Measurements from ENCODE around the gene GORASP2.
A peak's percentile ranks its signal among the peaks of the same experiment; 100 is the strongest.

The GORASP2 gene

DNA sequence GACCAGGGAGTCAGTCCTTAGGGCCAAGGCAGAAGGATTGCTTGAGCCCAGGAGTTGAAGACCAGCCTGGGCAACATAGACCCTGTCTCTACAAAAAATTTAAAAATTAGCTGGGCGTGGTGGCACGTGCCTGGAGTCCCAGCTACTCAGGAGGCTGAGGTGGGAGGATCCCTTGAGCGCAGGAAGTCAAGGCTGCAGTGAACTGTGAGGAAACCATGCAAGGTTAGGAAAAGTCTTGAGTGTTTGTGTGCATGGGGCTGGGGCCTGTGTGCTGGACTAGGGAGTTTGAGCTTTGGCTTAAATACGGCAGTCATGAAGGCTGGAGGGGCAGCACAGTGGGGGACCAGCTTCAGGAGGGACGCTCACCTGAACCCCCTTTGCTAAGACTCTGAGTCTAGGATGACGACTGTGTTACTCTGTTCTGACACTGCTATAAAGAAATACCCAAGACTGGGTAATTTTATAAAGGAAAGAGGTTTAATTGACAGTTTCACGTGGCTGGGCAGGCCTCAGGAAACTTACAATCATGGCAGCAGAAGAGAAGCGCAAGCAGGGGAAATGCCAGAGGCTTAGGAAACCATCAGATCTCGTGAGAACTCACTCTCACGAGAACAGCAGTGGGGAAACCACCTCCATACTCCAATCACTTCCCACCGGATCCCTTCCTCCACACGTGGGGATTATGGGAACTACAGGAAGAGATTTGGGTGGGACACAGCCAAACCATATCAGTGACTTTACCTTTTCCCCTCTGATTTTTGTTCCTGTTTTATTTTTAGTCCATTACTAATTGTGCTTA lies 39.4 kb downstream of the GORASP2 start:
- DNase-seq: peak; percentile 40

DNA sequence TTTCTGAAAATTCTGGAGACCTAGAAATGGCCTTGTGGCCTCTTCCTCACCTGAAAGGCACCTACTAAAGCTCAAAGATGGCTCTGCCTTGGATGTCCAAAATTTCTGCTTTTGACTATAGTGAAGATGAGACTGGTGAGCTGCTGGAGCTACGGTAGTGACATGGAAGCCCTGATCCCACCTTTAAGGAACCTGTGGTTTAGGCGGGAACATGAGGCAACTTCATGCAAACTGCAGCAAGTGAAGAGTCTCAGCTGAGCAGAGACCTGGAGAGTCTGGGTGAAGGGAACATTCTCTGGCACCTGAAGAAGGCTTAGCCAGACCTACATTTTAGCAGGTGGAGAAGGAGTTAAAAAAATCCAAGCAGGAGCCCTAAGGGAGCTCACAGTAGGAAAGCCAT lies 40.0 kb downstream of the GORASP2 start:
- peak; percentile 3 for DNase-seq

DNA sequence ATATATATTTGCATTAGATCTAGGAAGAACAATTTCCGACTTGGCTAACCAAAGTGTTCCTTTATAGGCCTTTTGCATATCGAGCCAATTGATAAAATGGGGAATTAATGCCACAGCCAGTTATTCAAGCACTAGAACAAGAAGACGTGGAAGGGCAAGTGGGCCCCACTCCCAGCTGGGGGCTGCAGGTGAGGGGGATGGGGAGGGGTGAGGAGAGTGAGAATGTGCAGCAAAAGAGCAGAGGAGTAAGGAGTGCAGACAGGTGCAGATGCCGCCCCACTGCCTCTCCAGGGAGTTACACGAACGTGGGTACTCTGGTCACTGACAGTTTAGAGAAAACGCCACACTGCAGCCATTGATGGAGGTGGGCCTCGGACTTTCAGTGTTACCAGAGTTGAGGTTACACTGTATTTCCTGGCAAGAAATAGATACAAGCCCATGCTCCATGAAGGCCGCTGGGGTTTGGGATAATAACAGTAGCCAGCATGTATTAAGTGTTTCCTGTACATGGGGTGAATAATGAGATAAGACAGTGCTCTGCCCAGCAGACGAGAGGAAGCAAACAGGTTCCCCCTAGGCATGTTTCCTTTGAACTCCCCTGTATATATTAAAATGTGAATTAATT lies 40.9 kb downstream of the GORASP2 start:
- no peak for DNase-seq

DNA sequence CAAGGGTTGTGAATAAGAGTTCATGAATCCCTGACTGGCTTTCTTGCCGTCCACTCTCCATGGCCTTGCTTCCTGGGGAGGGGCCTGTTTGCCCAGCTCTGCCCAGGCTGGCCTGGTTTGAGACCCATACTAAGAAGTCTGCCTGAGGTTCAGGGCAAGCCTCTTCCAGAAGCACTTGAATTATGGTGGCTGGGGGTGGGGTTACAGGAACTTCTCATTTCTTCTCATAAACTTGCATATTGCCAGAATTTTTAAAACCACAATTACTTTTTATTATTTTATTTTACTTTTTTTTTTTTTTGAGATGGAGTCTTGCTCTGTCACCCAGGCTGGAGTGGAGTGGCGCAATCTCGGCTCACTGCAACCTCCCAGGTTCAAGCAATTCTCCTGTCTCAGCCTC lies 42.0 kb downstream of the GORASP2 start:
- no peak for DNase-seq

DNA sequence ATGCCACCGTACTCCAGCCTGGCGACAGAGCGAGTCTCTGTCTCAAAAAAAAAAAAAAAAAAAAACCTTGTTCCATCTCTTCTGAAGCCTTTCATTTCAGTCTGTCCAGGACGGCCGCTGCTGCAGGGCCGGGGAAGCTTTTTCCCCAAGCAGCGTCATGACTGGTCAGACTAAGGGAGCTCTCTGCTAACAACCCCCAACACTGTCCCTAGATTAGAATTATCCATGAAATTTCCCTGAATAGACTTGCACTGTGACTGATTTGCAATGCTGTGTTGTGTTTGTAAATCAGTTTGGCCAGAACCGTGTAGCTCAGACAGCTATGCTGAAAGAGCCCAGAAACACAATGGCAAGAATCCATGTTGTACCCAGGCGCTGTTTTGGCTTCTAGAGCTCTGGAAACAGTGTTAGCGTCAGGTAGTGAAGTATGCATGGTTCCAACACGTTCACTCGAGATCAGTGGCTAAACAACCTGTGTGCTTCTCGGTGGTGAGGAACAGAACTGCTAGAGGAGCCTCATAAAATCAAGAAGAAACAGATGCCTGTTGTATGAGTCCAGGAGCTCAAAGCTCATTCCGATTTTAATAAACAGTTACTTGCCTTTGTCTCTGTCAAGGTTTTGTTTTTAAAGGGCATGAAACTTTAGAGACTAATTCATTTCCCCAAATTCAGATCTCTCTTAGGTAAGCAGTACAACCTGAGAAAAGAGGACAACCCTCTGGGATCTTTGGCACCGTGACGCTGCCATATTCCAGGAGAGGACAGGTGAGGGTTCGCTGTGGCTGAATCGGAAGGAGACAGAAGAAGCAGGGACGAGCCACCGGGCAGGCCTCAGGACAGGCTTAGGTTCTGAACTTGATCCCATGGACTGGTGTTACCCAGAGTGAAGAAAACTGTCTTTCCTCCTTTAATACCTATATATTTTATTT lies 43.5 kb downstream of the GORASP2 start:
- no peak for DNase-seq

DNA sequence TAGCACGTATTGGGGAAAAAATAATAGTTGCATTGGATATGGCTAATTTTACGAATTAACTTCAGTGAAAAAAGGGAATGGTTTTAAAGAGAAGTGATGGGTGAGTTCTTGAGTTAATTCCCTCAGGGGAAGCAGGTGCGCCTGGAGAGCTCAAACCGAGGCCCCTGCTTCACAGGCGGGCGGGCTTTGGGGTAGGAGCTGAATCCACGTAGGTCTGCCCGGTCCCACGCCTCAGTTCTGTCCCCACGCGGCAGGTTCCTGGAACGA lies 44.1 kb downstream of the GORASP2 start:
- DNase-seq: no peak

DNA sequence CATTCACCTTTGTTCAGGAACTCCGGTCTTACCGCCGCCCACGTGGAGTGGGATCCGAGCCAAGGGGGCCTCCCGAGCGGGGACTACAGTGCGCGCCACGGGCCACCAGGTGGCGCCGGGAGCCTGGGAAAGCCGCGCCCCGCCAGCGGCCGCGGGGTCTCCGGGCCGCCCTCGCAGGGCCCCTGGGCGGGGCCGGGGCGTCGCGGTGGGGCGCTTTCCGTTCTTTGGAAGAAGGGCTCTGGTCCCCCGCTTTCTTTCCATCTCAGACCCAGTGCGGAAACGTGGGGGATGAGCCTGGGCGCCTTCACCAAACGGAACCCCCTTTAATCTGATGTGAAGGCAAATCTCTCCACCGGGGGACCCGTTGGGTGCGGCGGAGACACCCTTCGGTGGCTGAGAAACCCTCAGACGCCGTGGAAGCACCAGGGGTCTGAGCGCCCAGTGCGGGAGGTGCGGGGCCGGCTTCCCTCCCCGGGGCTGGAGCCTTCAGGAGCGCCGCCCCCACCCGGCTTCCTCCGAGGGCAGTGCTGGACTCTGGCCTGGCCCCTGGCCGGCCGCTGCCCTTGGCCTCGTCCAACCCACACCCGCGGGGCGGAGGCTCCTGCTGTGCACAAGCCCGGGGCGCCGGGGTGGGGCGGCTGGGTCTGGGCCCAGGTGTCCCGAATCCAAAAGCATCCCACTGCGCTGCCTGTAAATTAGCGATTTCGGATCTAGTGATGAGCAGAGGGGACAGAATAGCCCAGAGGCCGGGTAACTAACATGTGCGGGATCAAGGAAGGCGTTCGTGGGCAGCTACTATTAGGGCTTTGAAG lies 44.6 kb downstream of the GORASP2 start:
- DNase-seq: peak; percentile 69

DNA sequence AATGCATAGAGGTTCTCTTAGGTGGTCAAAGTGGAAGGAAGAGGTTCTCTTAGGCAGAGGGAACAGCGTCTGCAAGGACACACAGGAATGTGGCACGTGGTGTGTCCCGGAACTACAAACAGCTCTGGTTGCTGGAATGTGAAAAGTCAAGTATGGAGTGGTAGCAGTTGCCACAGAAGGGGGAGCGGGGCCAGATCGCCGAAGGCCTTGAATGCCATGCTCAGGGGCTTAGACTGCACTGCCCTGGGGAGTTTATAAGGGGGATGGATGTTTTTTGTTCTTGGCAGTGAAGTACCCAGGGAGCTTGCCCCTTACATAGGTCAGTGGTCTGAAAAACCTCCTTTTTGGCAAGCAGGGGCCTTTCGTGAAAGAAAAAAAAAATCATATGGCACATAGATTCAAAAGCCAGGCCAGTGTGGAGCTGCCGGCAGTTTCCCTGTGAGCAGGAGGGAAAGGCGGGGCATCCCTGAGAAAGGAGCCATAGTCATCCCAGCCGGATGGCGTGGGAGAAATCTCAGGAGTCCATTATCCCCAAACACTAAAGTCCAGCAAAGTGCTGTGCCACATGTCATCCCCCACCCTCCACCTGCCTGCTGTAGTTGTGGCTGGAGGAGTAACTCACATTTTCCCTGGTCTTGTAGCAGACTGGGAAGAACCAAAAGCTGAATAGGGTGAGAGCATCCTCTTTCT lies 45.4 kb downstream of the GORASP2 start:
- DNase-seq: no peak

DNA sequence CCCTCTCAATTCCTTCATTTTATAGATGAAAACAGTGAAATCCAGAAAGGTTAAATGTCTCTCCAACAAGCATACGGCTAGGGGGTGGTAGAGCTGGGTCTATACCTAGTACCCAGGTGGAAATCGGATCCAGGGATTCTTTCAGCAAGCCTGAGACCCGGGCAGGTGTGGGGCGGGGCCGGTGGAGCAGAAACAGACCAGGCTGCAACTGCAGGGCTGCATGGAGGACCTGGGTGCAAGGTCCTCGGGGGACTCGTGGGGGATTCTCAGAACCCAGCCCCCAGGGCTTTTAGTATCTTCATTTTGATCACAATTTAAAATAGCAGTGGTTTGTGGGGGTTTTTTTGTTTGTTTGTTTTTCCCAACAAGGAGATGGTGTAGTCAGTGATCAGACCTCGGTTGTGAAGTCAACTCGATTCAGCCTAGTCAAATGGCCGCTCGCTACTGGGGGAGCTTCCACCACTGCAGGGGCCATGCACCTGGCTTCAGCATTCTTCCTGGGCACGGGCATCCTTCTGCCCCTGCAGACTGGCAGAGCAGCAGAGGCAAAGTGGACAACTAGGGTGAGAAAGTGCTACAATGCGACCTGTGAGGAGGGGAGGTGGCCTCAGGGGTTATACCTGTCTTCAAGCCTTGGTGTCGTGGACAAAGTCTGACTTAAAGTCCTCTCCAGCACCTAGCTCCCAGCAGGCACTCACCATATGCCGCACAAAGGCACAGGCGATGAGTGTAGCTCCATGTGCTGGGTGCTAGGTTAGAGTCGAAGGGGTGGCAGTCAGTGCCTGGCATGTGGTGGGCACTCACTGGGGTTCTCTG lies 46.3 kb downstream of the GORASP2 start:
- no peak for DNase-seq

DNA sequence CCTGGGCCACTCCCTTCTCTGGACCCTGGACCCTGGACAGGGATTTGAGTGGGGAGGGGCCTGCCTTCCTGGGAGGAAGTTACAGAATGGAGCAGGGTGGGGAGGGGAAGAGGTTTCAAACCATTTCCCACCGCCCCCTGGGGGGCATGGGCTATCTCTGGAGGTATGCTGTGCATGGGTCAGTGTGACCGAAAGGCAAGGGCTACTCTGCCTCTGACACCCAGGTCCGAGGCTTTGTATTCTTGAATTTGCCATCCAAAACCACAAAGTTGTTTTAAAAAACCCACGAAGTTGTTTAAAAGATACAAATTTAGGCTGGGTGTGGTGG lies 46.9 kb downstream of the GORASP2 start:
- no peak for DNase-seq

DNA sequence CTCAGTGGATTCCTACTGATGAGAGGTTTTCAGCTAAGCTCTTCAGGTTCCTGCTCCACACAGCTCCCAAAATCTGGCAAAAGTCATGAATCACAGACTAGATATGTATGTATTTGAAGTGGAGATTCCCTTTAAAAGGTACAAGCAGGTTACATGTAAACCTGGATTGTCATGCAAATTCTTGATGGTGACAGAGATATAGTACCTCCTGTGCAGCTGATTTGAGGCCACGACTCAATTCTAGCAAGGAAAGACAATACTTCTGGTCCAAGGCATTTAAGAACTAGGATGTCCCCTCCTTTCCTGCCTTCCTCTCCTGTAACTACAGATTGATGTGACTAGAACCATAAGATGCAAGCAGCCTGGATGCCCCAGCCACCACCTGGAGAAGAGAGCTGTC lies 55.0 kb downstream of the GORASP2 start:
- DNase-seq: no peak

DNA sequence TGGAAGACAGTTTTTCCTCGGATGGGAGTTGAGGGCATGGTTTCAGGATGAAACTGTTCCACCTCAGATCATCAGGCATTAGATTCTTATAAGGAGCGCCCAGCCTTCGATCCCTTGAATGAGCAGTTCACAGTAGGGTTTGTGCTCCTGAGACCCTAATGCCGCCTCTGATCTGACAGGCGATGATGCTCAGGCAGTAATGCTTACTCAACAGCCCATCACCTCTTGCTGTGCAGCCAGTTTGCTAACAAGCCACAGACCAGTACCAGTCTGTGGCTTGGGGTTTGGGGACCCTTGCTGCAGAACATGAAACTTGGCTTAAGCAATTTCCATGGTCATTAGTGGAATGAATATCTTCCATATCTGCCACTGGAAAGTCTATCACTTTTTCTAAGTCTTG lies 56.4 kb downstream of the GORASP2 start:
- DNase-seq: no peak

DNA sequence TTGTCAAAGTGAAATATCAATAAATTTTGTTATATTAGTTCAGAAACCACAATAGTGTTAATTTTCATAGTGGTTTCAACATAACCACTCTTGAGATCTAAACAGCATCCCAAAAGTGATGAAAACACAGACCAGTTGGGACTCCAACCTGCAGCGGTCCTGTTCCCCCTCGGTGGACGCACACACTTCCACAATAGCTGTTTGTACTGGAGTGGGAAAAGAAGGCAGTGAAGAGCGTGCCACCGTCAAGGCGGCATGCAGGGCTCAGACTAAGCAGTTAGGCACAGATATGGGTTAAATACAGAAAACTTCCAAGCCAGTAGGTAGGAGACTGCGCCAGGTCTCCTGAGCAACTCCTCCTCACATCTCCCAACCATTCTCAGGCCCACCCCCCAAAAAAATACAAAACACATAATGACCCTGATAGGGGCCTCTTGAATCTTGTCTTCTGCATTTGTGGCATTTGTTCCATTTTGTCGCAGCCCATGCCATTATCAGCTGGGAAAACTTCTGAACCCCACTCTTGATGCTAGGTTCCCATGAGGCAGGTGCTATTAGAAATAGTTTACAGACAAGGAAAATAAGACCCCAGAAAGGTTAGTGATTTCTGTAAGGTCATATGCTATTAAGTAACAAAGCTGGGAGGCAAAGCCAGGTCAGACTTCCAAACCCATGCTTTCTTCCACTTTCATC lies 57.7 kb downstream of the GORASP2 start:
- DNase-seq: no peak

DNA sequence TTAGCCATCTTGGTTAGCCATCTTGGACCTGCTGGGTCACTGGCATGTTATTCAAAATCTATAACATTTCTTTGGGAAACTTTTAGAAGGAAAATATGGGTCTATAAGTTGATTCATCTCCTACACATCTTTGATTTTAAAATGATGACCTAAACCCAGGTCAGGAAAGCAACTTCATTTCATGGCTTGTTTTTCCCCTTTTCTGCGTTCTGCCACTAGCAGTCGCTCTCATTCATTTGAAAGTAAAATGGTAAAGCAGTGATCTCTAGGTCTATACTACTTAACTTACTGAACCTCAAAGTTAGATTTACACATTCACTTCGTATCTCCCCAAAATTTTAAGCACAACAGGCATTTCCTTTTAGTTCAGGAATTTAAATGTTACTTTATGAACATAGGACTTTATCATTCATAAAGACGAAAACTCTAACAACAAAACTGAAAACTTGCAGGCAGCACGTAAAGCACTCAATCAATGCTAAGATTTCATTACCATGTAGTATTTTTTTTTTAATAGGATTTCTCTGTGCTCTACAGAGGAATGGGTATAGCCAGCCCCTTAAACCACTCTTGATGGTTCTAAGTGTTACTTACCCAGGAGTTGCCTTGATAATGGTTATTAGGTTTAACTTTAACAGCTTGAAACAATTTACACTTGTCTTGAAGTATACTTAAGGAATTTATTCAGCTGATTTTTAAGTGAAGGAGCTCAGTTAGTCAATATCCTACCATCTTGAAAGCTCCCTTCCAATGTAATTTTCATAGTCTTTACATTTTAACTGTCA lies 62.5 kb downstream of the GORASP2 start:
- no peak for DNase-seq

DNA sequence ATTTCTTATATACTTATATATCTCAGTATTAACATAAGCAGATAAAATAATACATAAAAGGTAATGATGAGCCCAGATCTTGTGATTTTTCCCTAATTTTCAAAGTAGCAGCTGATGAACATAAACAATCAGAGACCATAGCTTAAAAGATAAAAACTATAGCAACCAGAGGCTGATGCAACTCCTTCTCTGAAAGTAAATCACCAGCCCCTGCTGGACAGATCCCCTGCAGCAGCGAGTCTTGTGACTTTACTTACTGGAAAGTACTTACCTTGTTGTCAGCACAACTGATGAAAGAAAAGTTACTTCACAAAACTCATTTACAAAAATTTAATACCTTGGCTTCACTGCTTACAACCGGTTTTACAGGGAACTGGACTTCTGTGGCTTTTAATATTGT lies 67.3 kb downstream of the GORASP2 start:
- no peak for DNase-seq

DNA sequence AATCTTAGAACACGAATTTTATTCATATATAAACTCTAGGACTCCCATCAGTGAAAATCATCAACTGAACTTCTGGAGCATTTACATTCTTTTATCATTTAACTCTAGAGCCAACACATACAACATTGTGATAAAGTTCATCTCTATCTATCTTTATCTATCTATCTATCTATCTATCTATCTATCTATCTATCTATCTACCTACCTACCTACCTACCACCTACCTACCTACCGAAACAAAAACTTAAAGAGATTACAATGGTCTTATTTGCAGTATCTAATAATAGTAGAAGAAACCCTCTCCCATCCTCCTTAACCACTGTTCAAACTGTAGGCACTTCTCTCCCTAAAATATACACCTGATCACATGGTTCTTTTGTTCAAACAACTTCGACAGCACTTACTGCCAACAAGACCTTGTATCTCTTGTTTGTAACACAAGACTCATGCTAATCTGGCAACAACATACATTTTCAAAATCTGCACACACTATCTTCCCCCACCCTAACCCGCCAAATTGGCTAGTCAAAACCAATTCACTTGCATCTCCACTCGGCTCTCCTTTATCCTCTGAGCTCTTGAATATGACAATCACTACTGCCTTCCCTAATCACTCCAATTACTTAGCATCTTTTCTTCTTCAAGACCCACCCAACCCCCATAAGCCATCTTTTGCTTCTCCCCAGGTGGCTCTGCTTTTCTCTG lies 69.0 kb downstream of the GORASP2 start:
- DNase-seq: no peak

DNA sequence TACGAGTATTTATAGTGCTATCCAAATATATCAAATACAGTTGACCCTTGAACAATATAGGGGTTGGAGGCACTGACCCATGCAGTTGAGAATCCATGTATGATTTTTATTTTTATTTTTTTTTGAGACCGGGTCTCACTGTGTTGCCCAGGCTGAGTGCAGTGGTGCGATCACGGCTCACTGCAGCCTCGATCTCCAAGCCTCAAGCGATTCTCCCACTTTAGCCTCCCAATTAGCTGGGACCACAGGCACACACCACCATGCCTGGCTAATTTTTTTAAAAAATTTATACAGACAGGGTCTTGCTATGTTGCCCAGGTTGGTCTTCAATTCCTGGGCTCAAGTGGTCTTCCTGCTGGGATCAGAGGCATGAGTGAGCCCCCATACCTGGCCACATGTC lies 70.6 kb downstream of the GORASP2 start:
- DNase-seq: no peak

DNA sequence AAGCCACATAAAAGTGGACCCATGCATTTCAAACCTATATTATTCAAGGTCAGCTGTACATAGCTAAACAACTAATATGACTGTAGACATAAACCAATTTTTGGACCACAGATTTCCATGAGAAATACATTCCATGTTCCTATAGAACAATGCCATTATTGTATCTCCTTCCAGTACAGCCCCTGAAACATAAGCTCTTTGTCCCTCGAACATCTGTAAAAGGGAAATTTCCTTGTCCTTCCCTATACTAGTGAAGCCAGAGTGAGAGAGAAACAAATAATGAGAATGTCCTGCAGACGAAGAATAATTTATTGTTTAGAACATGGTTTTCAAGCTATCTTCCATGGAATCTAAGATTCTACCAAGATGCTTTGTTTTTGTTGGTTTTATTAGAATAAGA lies 75.3 kb downstream of the GORASP2 start:
- no peak for DNase-seq

DNA sequence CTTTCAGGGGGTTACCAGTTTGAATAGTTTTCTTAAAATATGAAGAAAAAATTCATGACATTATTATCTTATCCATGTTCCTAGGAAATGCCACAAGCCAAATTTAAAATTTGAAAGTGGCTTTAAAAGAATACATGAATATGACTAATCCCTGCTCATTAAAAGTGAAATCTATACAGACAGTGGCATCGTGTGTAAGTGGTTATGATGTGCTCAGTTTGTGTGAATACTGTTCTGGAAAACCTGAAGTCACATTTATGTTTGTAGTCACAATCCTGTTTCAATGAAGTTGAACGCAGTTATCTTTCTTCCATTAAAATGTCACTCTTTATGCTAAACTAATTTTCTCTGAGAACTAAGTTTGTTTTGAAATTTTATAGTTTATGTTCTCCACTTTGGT lies 75.8 kb downstream of the GORASP2 start:
- DNase-seq: no peak

Data from GF-D8 (cell line).